GM13976 (cell line): ENCODE data around the gene CACHD1.

Experiments
- DNase-seq: peaks from one replicate; pipeline ENCODE4 v3.0.0; 2012; ENCODE audit warnings: low spot score
- CTCF ChIP-seq: IDR thresholded peaks from 2 replicates; pipeline ENCODE4 v1.5.1; 2012; ENCODE audit warnings: borderline replicate concordance, mild to moderate bottlenecking; ENCODE audit not compliant: insufficient read depth; ENCODE audit errors: extremely low read depth, missing control alignments, control extremely low read depth
- in situ Hi-C: fragments of 300-500 bp; cut with MboI; formaldehyde crosslinking; loops from one replicate; pipeline ENCODE4 v1.12.0; 2022; ENCODE audit warnings: low sequenced_read_pairs, mixed read lengths, inconsistent platforms; ENCODE audit not compliant: unreplicated experiment

Gene CACHD1

GRCh38 chr1:64490213-64490818, 20.4 kb downstream of the CACHD1 start:
- no peak for DNase-seq
- in situ Hi-C loops, result no loop called here
- no peak for TF ChIP-seq CTCF

DNA sequence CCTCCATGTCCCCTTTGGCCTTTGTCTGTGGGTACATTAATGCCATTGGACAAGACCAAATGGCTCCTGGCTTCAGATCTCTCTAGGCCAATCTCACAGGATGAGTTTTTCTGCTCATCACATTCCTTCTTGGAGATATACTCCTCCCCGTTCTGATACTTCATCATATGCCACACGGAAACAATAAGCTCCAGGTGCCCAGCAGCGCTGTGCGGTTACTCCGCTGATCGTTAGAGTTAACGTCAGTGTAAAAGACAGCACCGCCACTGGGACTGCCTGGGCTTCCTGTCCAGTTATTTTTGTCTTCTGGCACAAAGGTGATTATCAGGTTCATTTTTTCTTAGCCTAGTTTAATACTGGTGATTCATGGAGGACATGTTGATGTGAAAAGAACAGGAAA, 22.5 kb downstream of the CACHD1 start:
- in situ Hi-C loops, result no loop called here
- TF ChIP-seq CTCF, result no peak
- DNase-seq, result no peak

DNA sequence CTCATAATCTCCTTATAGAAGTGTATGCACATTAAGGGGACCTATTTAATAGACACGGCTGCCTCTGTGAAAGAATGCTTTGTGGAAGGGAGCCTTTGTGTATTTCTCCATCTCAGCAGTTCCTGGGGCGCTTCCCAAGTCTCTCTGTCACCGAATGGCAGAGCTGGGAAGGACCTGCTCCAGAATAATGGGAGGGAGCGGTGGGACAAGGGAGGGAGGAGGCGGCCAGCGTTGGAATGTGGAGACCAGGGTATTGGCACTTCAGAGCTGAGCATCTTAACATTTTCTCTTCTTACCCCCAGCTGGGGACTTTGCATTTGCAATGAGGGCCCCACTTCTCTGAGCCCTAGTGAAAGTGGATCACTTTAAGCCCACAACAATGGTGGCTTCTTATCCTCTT, 23.9 kb downstream of the CACHD1 start:
- in situ Hi-C loops, result no loop called here
- no peak for DNase-seq
- no peak for TF ChIP-seq CTCF

GRCh38 chr1:64494659-64495058, 24.7 kb downstream of the CACHD1 start:
- DNase-seq, result no peak
- in situ Hi-C loops, result no loop called here
- no peak for TF ChIP-seq CTCF

DNA sequence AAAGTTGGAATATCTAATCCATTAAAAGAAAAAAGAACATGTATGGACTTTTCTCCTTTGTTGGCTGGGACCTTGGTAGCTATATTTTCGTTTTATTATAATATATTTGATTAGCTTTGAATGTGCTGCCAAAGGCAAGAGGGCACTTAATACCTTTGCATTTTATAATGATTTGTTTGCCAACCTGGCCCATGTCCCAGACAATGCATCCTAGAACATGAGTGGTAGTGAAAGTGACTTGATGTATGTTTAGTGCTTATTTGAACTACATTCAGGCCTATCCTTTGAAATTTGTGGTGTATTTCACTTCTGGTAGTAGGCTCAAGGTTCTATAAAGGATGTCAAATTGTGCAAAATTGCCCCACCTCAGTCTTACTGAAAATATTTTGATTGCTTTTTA, 25.9 kb downstream of the CACHD1 start:
- DNase-seq, result no peak
- in situ Hi-C loops, result no loop called here
- no peak for TF ChIP-seq CTCF

DNA sequence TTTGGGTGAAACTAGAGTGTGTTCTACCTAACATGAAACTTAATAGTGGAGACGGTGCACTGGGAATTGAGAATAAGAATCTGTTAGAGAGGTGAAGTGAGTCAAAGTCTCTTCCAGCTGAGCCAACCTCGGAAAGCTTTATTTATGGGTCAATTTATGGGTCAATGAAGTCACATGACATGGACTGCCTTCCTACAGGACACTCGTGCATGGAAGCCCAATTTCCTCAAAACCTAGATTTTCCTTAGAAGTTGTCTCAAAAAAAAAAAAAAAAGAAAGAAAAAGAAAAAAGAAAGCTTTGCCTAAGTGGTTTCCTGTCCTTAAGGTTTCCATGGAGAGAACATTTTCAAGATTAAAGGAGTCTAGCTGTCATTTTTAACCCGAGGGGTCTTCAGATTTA, 26.7 kb downstream of the CACHD1 start:
- no peak for TF ChIP-seq CTCF
- no peak for DNase-seq
- in situ Hi-C loops, result no loop called here
